IPS DF 6.9 (cell line): ENCODE results near the gene FN1.

Experiments
- DNase-seq: peaks from one replicate; pipeline ENCODE4 v3.0.0-alpha.2; 2013; ENCODE audit warnings: low read depth, low spot score
- H3K27ac ChIP-seq: one replicate; pipeline ENCODE4 v1.5.1; 2013; ENCODE audit warnings: low read length, control low read depth
- H3K27me3 ChIP-seq: 2 replicates; pipeline ENCODE4 v1.6.1; 2013; ENCODE audit warnings: mild to moderate bottlenecking, low read length; ENCODE audit not compliant: control insufficient read depth, insufficient read depth
- H3K36me3 ChIP-seq: 2 replicates; pipeline ENCODE4 v1.6.1; 2013; ENCODE audit warnings: low read length; ENCODE audit not compliant: control insufficient read depth, insufficient read depth
- H3K4me1 ChIP-seq: 2 replicates; pipeline ENCODE4 v1.6.1; 2013; ENCODE audit warnings: low read length; ENCODE audit not compliant: control insufficient read depth, insufficient read depth
- H3K4me3 ChIP-seq: 2 replicates; pipeline ENCODE4 v1.5.1; 2013; ENCODE audit warnings: mild to moderate bottlenecking, low read length
- H3K9me3 ChIP-seq: 2 replicates; pipeline ENCODE4 v1.6.1; 2013; ENCODE audit warnings: low read length, inconsistent platforms; ENCODE audit not compliant: control insufficient read depth, insufficient read depth
- WGBS: extraction: QIAGEN DNeasy Blood & Tissue Kit; methylation state at CpG from one replicate; pipeline ENCODE4 v1.1.7; 2013; ENCODE audit warnings: mixed read lengths, missing lambda C conversion rate; ENCODE audit not compliant: insufficient read length, insufficient coverage; 5-methylcytosine and 5-hydroxymethylcytosine counted together

The FN1 gene

GRCh38 chr2:215431778-215432758 lies 3.8 kb downstream of the FN1 start:
- no peak for DNase-seq
- H3K27me3 ChIP-seq, result no peaks in the 10 kb centered on the region
- peaks cover 8% of the 10 kb centered on the region; the same call in 1 of the 2 replicates for H3K36me3 ChIP-seq
- no peaks in the 10 kb centered on the region for H3K4me1 ChIP-seq
- H3K27ac ChIP-seq, result no peak overlapping the region
- no peaks in the 10 kb centered on the region for H3K9me3 ChIP-seq
- H3K4me3 ChIP-seq, result no peak overlapping the region
- WGBS, result no CpG with 5 or more reads among the region's 7 CpGs

- peaks cover 8% of the 10 kb centered on the region; the same call in 1 of the 2 replicates for H3K36me3 ChIP-seq
These were observed 4.6 kb downstream of the FN1 start for GRCh38 chr2:215431290-215431689.

DNA sequence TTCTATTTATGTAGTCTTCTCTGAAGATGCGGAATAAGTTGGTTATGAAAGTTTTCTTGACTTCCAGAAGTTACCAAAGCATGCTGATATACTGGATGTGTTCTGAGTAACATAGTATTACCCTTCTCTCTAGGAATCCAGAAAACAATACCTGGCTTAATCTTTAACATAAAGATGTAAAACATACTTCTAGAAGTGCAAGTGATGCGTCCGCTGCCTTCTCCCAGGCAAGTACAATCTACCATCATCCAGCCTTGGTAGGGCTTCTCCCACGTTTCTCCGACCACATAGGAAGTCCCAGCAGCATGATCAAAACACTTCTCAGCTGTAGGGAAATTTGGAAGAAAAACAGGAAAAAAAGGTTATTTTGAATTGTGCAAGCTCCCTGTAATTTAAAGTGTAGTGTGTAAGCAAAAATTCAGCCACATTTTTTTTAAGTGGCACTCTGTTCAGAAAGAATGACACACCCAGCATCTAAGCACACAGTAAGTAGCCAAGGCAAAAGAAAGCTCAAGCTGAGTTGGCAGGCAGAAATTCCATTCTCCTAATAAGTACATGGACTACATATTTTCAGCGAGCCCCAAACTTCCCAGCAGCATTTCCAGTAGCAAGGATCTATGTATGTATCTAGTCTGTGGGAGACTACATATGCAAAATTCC lies 5.2 kb downstream of the FN1 start:
- no peaks in the 10 kb centered on the region for H3K4me1 ChIP-seq
- WGBS, result no CpG with 5 or more reads among the region's 6 CpGs
- no peaks in the 10 kb centered on the region for H3K27me3 ChIP-seq
- no peak overlapping the region for H3K4me3 ChIP-seq
- DNase-seq, result no peak
- no peaks in the 10 kb centered on the region for H3K9me3 ChIP-seq
- peaks cover 8% of the 10 kb centered on the region; the same call in 1 of the 2 replicates for H3K36me3 ChIP-seq
- no peak overlapping the region for H3K27ac ChIP-seq

More at GRCh38 chr2:215431290-215431689, 4.6 kb downstream of the FN1 start:
- no peak for DNase-seq
- Histone ChIP-seq H3K4me3 (no peak overlapping the region), H3K27me3 (no peaks in the 10 kb centered on the region), H3K4me1 (no peaks in the 10 kb centered on the region), H3K9me3 (no peaks in the 10 kb centered on the region), H3K27ac (no peak overlapping the region)
- no CpG with 5 or more reads among the region's 2 CpGs for WGBS

- peaks cover 12% of the 10 kb centered on the region for H3K36me3 ChIP-seq
- H3K4me1 ChIP-seq, result no peaks in the 10 kb centered on the region
- WGBS, result no CpG with 5 or more reads among the region's 1 CpG
- H3K27ac ChIP-seq, result no peak overlapping the region
- H3K9me3 ChIP-seq, result no peaks in the 10 kb centered on the region
- H3K27me3 ChIP-seq, result no peaks in the 10 kb centered on the region
- H3K4me3 ChIP-seq, result no peak overlapping the region
- DNase-seq, result no peak
These were observed 6.4 kb downstream of the FN1 start for GRCh38 chr2:215429424-215429823.

DNA sequence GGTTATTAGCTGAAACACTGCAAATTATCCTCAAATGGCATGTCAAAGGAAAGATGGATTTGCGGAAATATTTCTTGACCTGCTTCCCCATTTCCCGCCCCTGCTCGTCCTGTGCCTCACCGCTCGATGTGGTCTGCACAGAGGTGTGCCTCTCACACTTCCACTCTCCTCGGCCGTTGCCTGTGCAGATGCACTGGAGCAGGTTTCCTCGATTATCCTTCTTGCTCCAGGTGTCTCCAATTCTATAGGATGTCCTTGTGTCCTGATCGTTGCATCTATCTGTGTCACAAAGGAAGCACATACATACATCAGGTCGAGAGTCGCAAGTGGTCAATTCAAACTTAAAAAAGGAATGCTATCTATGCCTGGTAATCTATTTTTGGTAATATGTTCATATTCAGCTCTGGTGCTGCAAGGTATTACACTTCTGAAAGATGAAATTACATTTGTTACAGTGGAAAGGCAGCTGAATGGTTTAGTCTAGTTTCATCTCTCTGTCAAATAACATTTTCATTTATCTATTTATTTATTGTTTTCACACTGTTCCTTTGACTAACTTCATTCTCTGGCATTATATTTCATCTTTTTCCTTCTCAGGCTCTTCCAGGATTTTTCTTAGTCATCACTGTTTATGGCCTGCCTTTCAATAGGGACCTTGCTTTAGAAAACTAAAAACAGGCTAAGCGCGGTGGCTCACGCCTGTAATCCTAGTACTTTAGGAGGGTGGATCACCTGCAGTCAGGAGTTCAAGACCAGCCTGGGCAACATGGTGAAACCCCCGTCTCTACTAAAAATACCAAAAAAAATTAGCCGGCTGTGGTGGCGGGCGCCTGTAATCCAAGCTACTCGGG lies 7.6 kb downstream of the FN1 start:
- H3K27ac ChIP-seq, result no peak overlapping the region
- H3K27me3 ChIP-seq, result no peaks in the 10 kb centered on the region
- no CpG with 5 or more reads among the region's 19 CpGs for WGBS
- no peaks in the 10 kb centered on the region for H3K4me1 ChIP-seq
- DNase-seq, result no peak
- no peaks in the 10 kb centered on the region for H3K9me3 ChIP-seq
- H3K36me3 ChIP-seq, result peaks cover 16% of the 10 kb centered on the region
- no peak overlapping the region for H3K4me3 ChIP-seq

- no peak overlapping the region for H3K4me3 ChIP-seq
- no peaks in the 10 kb centered on the region for H3K4me1 ChIP-seq
- no peaks in the 10 kb centered on the region for H3K9me3 ChIP-seq
- WGBS, result no CpG with 5 or more reads among the region's 5 CpGs
- H3K27me3 ChIP-seq, result no peaks in the 10 kb centered on the region
- H3K27ac ChIP-seq, result no peak overlapping the region
- no peak for DNase-seq
- peaks cover 14% of the 10 kb centered on the region for H3K36me3 ChIP-seq
These were observed 8.3 kb downstream of the FN1 start for GRCh38 chr2:215427585-215427984.

- no peak for DNase-seq
- no peak overlapping the region for H3K4me3 ChIP-seq
- WGBS, result no CpG with 5 or more reads among the region's 11 CpGs
- no peak overlapping the region for H3K27ac ChIP-seq
- H3K36me3 ChIP-seq, result peaks cover 19% of the 10 kb centered on the region
- H3K9me3 ChIP-seq, result no peaks in the 10 kb centered on the region
- H3K27me3 ChIP-seq, result no peaks in the 10 kb centered on the region
- H3K4me1 ChIP-seq, result no peaks in the 10 kb centered on the region
These were observed 10.7 kb downstream of the FN1 start for GRCh38 chr2:215425021-215425782.

DNA sequence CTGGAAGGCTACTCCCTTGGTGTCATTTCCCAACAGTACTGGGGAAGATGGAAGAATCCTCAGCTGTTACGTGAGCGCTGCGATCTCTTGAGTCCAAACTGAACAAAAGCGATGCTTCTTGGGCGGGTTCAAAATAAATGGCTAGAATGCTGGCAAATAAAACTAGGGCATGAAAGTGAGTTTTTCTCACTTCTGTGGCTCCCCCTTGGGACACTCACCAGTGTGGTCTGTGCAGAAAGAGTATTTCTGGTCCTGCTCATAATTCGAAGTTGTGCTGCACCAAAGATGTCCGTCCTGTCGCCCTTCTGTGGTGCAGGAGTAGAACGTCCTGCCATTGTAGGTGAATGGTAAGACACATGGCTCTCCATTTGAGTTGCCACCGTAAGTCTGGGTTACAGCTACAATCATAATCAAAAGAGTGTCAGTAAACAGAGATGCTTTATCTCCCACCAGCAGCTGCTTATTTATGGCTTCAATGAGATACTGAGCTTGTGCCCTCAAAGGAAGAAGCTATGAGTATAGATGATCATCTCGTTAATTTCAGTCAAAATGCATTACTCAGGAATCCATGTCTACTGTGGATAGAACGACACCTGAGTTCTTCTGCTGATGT lies 11.8 kb downstream of the FN1 start:
- H3K4me3 ChIP-seq, result no peak overlapping the region
- H3K27me3 ChIP-seq, result no peaks in the 10 kb centered on the region
- no peaks in the 10 kb centered on the region for H3K9me3 ChIP-seq
- peaks cover 19% of the 10 kb centered on the region for H3K36me3 ChIP-seq
- no CpG with 5 or more reads among the region's 12 CpGs for WGBS
- H3K4me1 ChIP-seq, result no peaks in the 10 kb centered on the region
- no peak for DNase-seq
- no peak overlapping the region for H3K27ac ChIP-seq

- no peaks in the 10 kb centered on the region for H3K9me3 ChIP-seq
- WGBS, result no CpG with 5 or more reads among the region's 3 CpGs
- peaks cover 19% of the 10 kb centered on the region for H3K36me3 ChIP-seq
- H3K4me3 ChIP-seq, result no peak overlapping the region
- DNase-seq, result no peak
- no peak overlapping the region for H3K27ac ChIP-seq
- H3K4me1 ChIP-seq, result no peaks in the 10 kb centered on the region
- no peaks in the 10 kb centered on the region for H3K27me3 ChIP-seq
These were observed 12.6 kb downstream of the FN1 start for GRCh38 chr2:215423234-215423633.
